MCF 10A (cell line): ENCODE measurements around the gene UQCRHL. TPM values are rescaled to one million over a fixed set of nuclear protein-coding genes. Genes with fewer than 3 reads are reported as not detected.
A peak's percentile ranks its signal among the peaks of the same experiment; 100 is the strongest.

Experiments used
- BruUV-seq: library from RNA; stranded (reverse); fragments of 400-500 nt; replicated peaks from 2 replicates; lab custom pipeline; 2021; lab: Mats Ljungman, UMichigan
- CTCF ChIA-PET: fragments of 300-600 bp; sonication (Branson Sonifier 250); formaldehyde crosslinking; extraction: SDS; loops from one replicate; lab custom pipeline; 2021; ENCODE audit warnings: antibody characterized with exemption, inconsistent platforms; lab: Yijun Ruan, JAX
- POLR2A ChIA-PET: fragments of 300-600, 350-650 bp; sonication (Branson Sonifier 250); formaldehyde crosslinking; extraction: SDS; loops from one replicate; lab custom pipeline; 2020; ENCODE audit warnings: antibody characterized with exemption, inconsistent platforms; lab: Yijun Ruan, JAX
- DNase-seq: peaks from one replicate; pipeline ENCODE4 v3.0.0-alpha.2; 2018; ENCODE audit not compliant: unreplicated experiment
- H3K27ac Mint-ChIP-seq: one replicate; pipeline ENCODE4 v1.8.0; 2022; ENCODE audit warnings: mild to moderate bottlenecking, low read depth, mixed read lengths; ENCODE audit not compliant: unreplicated experiment
- H3K27me3 Mint-ChIP-seq: one replicate; pipeline ENCODE4 v1.8.0; 2022; ENCODE audit warnings: mixed read lengths; ENCODE audit not compliant: insufficient read depth, unreplicated experiment
- H3K36me3 Mint-ChIP-seq: one replicate; pipeline ENCODE4 v1.8.0; 2022; ENCODE audit warnings: mild to moderate bottlenecking, moderate library complexity, mixed read lengths; ENCODE audit not compliant: insufficient read depth, unreplicated experiment
- H3K4me1 Mint-ChIP-seq: one replicate; pipeline ENCODE4 v1.8.0; 2022; ENCODE audit warnings: mixed read lengths; ENCODE audit not compliant: insufficient read depth, unreplicated experiment
- H3K4me3 Mint-ChIP-seq: one replicate; pipeline ENCODE4 v1.8.0; 2022; ENCODE audit warnings: mild to moderate bottlenecking, moderate library complexity, mixed read lengths; ENCODE audit not compliant: unreplicated experiment
- H3K9me3 Mint-ChIP-seq: one replicate; pipeline ENCODE4 v1.8.0; 2022; ENCODE audit warnings: mixed read lengths; ENCODE audit not compliant: unreplicated experiment
- intact Hi-C: fragments of 100-400 bp; cut with micrococcal nuclease; formaldehyde crosslinking; loops from 2 replicates; pipeline ENCODE4 v1.14.1; 2022
- total RNA-seq: library from RNA; stranded (reverse); gene quantifications from 2 replicates; pipeline ENCODE4 v1.2.3, GENCODE V29; 2022
- TF ChIP-seq, protein P1 (sequence below): fragments of 200-600 bp; IDR thresholded peaks from one replicate; pipeline ENCODE4 v1.8.0; 2022; ENCODE audit warnings: antibody characterized with exemption, mild to moderate bottlenecking; ENCODE audit not compliant: unreplicated experiment

Gene UQCRHL
- total RNA-seq, 1 experiment from 2014 or later, result 1.1 TPM

DNA sequence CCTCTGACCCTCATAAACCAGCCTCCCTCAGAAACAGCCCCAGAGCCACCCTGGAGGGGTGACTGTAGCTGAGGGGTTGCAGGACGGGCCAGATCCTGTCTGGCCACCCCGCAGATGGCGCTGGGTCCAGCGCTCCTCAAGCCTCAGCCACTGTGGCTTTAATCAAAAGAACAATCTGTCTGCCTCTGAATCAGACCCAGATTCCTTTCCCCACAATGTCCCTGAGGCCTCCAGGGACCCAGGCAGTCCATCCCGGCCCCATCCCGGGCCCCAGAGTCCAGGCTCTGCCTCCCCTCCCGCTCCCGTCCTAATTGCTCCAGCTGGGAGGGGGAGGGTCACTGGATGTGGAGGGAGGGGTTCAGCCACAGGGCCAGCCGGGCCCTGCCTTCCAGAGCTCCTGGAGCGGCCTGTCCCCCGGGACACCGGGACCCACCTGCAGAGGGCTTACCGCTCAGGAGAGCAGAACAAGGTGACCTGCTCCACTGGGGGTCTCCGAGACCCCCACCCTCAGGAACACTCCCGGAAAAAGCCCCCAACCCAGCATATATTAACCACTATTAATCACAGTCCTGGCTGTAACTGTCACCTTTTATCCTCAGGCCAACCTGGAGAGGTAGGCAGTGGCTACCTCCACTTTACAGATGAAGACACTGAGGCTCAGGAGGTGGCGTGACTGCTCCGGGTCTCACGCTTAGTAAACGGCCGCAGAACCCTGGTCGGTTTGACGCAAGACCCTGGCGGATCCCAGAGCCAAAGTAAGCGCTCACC is 49.7 kb downstream of the UQCRHL start:
- ChIA-PET POLR2A (interaction anchor here (1.5 to 2.0 kb wide), 4 partner anchors 8 to 231 kb away, joined by 5 to 7 read pairs (median 6); partner anchors contain the start of gene DNAJC16), CTCF (no interaction called here)
- H3K4me3 Mint-ChIP-seq, result peak overlapping the region; percentile 64
- H3K4me1 Mint-ChIP-seq, result peaks cover 16% of the 10 kb centered on the region
- TF ChIP-seq, protein P1, sequence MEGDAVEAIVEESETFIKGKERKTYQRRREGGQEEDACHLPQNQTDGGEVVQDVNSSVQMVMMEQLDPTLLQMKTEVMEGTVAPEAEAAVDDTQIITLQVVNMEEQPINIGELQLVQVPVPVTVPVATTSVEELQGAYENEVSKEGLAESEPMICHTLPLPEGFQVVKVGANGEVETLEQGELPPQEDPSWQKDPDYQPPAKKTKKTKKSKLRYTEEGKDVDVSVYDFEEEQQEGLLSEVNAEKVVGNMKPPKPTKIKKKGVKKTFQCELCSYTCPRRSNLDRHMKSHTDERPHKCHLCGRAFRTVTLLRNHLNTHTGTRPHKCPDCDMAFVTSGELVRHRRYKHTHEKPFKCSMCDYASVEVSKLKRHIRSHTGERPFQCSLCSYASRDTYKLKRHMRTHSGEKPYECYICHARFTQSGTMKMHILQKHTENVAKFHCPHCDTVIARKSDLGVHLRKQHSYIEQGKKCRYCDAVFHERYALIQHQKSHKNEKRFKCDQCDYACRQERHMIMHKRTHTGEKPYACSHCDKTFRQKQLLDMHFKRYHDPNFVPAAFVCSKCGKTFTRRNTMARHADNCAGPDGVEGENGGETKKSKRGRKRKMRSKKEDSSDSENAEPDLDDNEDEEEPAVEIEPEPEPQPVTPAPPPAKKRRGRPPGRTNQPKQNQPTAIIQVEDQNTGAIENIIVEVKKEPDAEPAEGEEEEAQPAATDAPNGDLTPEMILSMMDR, result no peak
- peaks cover 7% of the 10 kb centered on the region for H3K36me3 Mint-ChIP-seq
- peak; percentile 37 for DNase-seq
- intact Hi-C loops, result no loop called here
- no peaks in the 10 kb centered on the region for H3K27me3 Mint-ChIP-seq
- no peaks in the 10 kb centered on the region for H3K9me3 Mint-ChIP-seq
- BruUV-seq, result no TSS peak
- no peak overlapping the region for H3K27ac Mint-ChIP-seq

Other genes with a start within 250 kb of the UQCRHL start
- gene AGMAT, start 222.6 kb downstream of the UQCRHL start, total RNA-seq, result not detected in 2 replicates
- 26.6 and 32.7 TPM in 2 replicates for gene DDI2, start 190.2 kb downstream of the UQCRHL start, total RNA-seq
- gene PLEKHM2, start 123.3 kb downstream of the UQCRHL start, total RNA-seq, result 51.5 and 65.8 TPM in 2 replicates
- 0.79 and 1.3 TPM in 2 replicates for gene SLC25A34, start 71.4 kb downstream of the UQCRHL start, total RNA-seq
- not detected in 2 replicates for gene TMEM82, start 65.2 kb downstream of the UQCRHL start, total RNA-seq
- gene FBLIM1, start 48.9 kb downstream of the UQCRHL start, total RNA-seq, result 78.2 and 101 TPM in 2 replicates
- 44.2 and 50.6 TPM in 2 replicates for gene SPEN, start 40.1 kb upstream of the UQCRHL start, total RNA-seq
- gene ZBTB17, start 168.5 kb upstream of the UQCRHL start, total RNA-seq, result 46.3 and 48.3 TPM in 2 replicates
- gene SRARP, start 196.6 kb upstream of the UQCRHL start, total RNA-seq, result not detected in 2 replicates
- gene HSPB7, start 210.4 kb upstream of the UQCRHL start, total RNA-seq, result not detected in 2 replicates
- gene CLCNKA, start 214.4 kb upstream of the UQCRHL start, total RNA-seq, result not detected in 2 replicates
- gene CLCNKB, start 236.1 kb upstream of the UQCRHL start, total RNA-seq, result not detected in 2 replicates